PC-9 (cell line): ENCODE measurements around the gene CCT5. TPM values are rescaled to one million over a fixed set of nuclear protein-coding genes. Genes with fewer than 3 reads are reported as not detected.

ENCODE experiments used
- BruUV-seq: library from RNA; stranded (reverse); fragments of 400-500 nt; replicated peaks from 2 replicates; lab custom pipeline; 2021; lab: Mats Ljungman, UMichigan
- CTCF ChIA-PET: fragments of 300-600 bp; sonication (Branson Sonifier 250); formaldehyde crosslinking; loops from one replicate; lab custom pipeline; 2022; ENCODE audit warnings: antibody characterized with exemption; lab: Charles Lee
- POLR2A ChIA-PET: fragments of 300-600 bp; sonication (Branson Sonifier 250); formaldehyde crosslinking; loops from one replicate; lab custom pipeline; 2022; ENCODE audit warnings: antibody characterized with exemption; ENCODE audit not compliant: unreplicated experiment; lab: Charles Lee
- DNase-seq, 2 experiments: peaks; one replicate each; pipeline versions ENCODE4 v3.0.0 to v3.0.0-alpha.2; 2015 to 2022; ENCODE audit warnings: mixed read lengths in 1 of 2
- H2AFZ ChIP-seq: fragments of 200-600 bp; sonication (generic); 2 replicates; pipeline ENCODE4 v1.8.1; 2017; ENCODE audit warnings: antibody characterized with exemption
- H3F3A ChIP-seq: fragments of 200-600 bp; sonication (generic); 2 replicates; pipeline ENCODE4 v1.8.1; 2017; ENCODE audit warnings: antibody characterized with exemption, mild to moderate bottlenecking, low read depth; ENCODE audit not compliant: insufficient read depth
- H3K27ac ChIP-seq: fragments of 200-600 bp; sonication (generic); 2 replicates; pipeline ENCODE4 v1.6.1; 2016; ENCODE audit warnings: mixed run types
- H3K27me3 ChIP-seq: fragments of 200-600 bp; sonication (generic); 2 replicates; pipeline ENCODE4 v1.6.1; 2016; ENCODE audit warnings: low read depth, mixed run types; ENCODE audit not compliant: insufficient read depth
- H3K36me3 ChIP-seq: fragments of 200-600 bp; sonication (generic); 2 replicates; pipeline ENCODE4 v1.6.1; 2016; ENCODE audit warnings: low read depth, mixed run types
- H3K4me1 ChIP-seq: fragments of 200-600 bp; sonication (generic); replicated peaks from 2 replicates; pipeline ENCODE4 v1.6.1; 2016; ENCODE audit warnings: mixed run types; ENCODE audit not compliant: insufficient read depth
- H3K4me2 ChIP-seq: fragments of 200-600 bp; sonication (generic); 2 replicates; pipeline ENCODE4 v1.6.1; 2017; ENCODE audit warnings: mixed run types
- H3K4me3 ChIP-seq: fragments of 200-600 bp; sonication (generic); 2 replicates; pipeline ENCODE4 v1.6.1; 2016; ENCODE audit warnings: mixed run types
- H3K79me2 ChIP-seq: fragments of 200-600 bp; sonication (generic); 2 replicates; pipeline ENCODE4 v1.6.1; 2017; ENCODE audit warnings: low read depth, mixed run types
- H3K9me2 ChIP-seq: fragments of 200-600 bp; sonication (generic); 2 replicates; pipeline ENCODE4 v1.8.1; 2017; ENCODE audit warnings: mild to moderate bottlenecking; ENCODE audit not compliant: insufficient read depth
- H3K9me3 ChIP-seq: fragments of 200-600 bp; sonication (generic); 2 replicates; pipeline ENCODE4 v1.8.1; 2016; ENCODE audit warnings: low read depth; ENCODE audit not compliant: insufficient read depth
- H4K20me1 ChIP-seq: fragments of 200-600 bp; sonication (generic); 2 replicates; pipeline ENCODE4 v1.8.1; 2017; ENCODE audit not compliant: insufficient read depth
- EZH2 ChIP-seq: fragments of 200-600 bp; sonication (generic); IDR thresholded peaks from 2 replicates; pipeline ENCODE4 v1.8.0; 2017; ENCODE audit warnings: antibody characterized with exemption, low read depth
- intact Hi-C: fragments of 100-400 bp; cut with micrococcal nuclease; formaldehyde crosslinking; loops from one replicate; pipeline ENCODE4 v1.10.0; 2022; ENCODE audit not compliant: unreplicated experiment
- total RNA-seq: library from RNA; stranded (reverse); gene quantifications from 2 replicates; pipeline ENCODE4 v1.2.3, GENCODE V29; 2021
- TF ChIP-seq, protein P1 (sequence below): fragments of 200-600 bp; sonication (generic); conservative IDR thresholded peaks from 2 replicates; pipeline ENCODE4 v1.6.1; 2017; ENCODE audit warnings: mixed run types, antibody characterized with exemption, mild to moderate bottlenecking, moderate library complexity

The CCT5 gene
- total RNA-seq, 1 experiment from 2014 or later: 831 TPM

- H3F3A ChIP-seq: peaks cover 40% of the 10 kb centered on the region
- H3K79me2 ChIP-seq: no peaks in the 10 kb centered on the region
- H3K4me3 ChIP-seq: no peak overlapping the region
- H2AFZ ChIP-seq: no peak overlapping the region
- intact Hi-C loops: no loop called here
- H3K9me3 ChIP-seq: no peaks in the 10 kb centered on the region
- H3K27me3 ChIP-seq: no peaks in the 10 kb centered on the region
- H3K27ac ChIP-seq: no peak overlapping the region
- ChIA-PET CTCF (interaction anchor here (0.6 kb wide), 1 partner anchor 15 kb away, joined by 4 read pairs; no protein-coding TSS in a partner anchor), POLR2A (no interaction called here)
- H4K20me1 ChIP-seq: no peaks in the 10 kb centered on the region
- BruUV-seq: no TSS peak
- peaks cover 26% of the 10 kb centered on the region for H3K4me1 ChIP-seq
- TF ChIP-seq, protein P1, sequence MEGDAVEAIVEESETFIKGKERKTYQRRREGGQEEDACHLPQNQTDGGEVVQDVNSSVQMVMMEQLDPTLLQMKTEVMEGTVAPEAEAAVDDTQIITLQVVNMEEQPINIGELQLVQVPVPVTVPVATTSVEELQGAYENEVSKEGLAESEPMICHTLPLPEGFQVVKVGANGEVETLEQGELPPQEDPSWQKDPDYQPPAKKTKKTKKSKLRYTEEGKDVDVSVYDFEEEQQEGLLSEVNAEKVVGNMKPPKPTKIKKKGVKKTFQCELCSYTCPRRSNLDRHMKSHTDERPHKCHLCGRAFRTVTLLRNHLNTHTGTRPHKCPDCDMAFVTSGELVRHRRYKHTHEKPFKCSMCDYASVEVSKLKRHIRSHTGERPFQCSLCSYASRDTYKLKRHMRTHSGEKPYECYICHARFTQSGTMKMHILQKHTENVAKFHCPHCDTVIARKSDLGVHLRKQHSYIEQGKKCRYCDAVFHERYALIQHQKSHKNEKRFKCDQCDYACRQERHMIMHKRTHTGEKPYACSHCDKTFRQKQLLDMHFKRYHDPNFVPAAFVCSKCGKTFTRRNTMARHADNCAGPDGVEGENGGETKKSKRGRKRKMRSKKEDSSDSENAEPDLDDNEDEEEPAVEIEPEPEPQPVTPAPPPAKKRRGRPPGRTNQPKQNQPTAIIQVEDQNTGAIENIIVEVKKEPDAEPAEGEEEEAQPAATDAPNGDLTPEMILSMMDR: no peak
- TF ChIP-seq EZH2: no peak
- no peak overlapping the region for H3K4me2 ChIP-seq
- DNase-seq: peak in 1 of 2 experiments; percentile 21
- no peaks in the 10 kb centered on the region for H3K9me2 ChIP-seq
- peaks cover 10% of the 10 kb centered on the region; the same call in 1 of the 2 replicates for H3K36me3 ChIP-seq
Measured at GRCh38 chr5:10286162-10286861, 36.2 kb downstream of the CCT5 start.

- BruUV-seq: no TSS peak
- CTCF ChIA-PET: interaction anchor here (0.6 kb wide), 1 partner anchor 14 kb away, joined by 4 read pairs; no protein-coding TSS in a partner anchor
Measured at GRCh38 chr5:10286862-10287227, 36.8 kb downstream of the CCT5 start.

GRCh38 chr5:10288592-10289219 is 38.6 kb downstream of the CCT5 start:
- BruUV-seq: no TSS peak
- Histone ChIP-seq H4K20me1 (no peaks in the 10 kb centered on the region), H3K79me2 (no peaks in the 10 kb centered on the region), H3K27ac (peak overlapping the region; percentile 96), H3K27me3 (no peaks in the 10 kb centered on the region), H3K4me1 (peaks cover 26% of the 10 kb centered on the region), H3K4me2 (peak overlapping the region; percentile 65), H3F3A (peaks cover 40% of the 10 kb centered on the region), H2AFZ (no peak overlapping the region), H3K36me3 (peaks cover 10% of the 10 kb centered on the region), H3K4me3 (peak overlapping the region; percentile 14; the same call in 1 of the 2 replicates), H3K9me3 (no peaks in the 10 kb centered on the region), H3K9me2 (no peaks in the 10 kb centered on the region)
- no peak for TF ChIP-seq EZH2
- TF ChIP-seq, protein P1: no peak
- DNase-seq: peak; percentile 95 to 100
- ChIA-PET CTCF (interaction anchor here (0.8 kb wide), 1 partner anchor 64 kb away, joined by 3 read pairs; the partner anchor contains the start of gene MARCHF6), POLR2A (interaction anchor here (0.6 to 0.9 kb wide), 2 partner anchors 12 to 26 kb away, joined by 3 to 8 read pairs; no protein-coding TSS in a partner anchor)
- intact Hi-C loops: loop anchor here (1.0 to 2.0 kb wide), 7 partner anchors 13 to 417 kb away; partner anchors contain the start of gene MARCHF6

More at GRCh38 chr5:10286862-10287227, 36.8 kb downstream of the CCT5 start:
- Histone ChIP-seq H3K79me2 (no peaks in the 10 kb centered on the region), H3K36me3 (peaks cover 10% of the 10 kb centered on the region; the same call in 1 of the 2 replicates), H2AFZ (no peak overlapping the region), H3K27me3 (no peaks in the 10 kb centered on the region), H3K4me1 (peaks cover 26% of the 10 kb centered on the region), H3K9me2 (no peaks in the 10 kb centered on the region), H3K4me2 (no peak overlapping the region), H3F3A (peaks cover 40% of the 10 kb centered on the region), H3K27ac (no peak overlapping the region), H4K20me1 (no peaks in the 10 kb centered on the region), H3K9me3 (no peaks in the 10 kb centered on the region), H3K4me3 (no peak overlapping the region)
- TF ChIP-seq, protein P1: no peak
- no peak for TF ChIP-seq EZH2
- POLR2A ChIA-PET: no interaction called here
- no peak for DNase-seq
- intact Hi-C loops: no loop called here
